ENCODE measurements around the gene SLMAP.

- no peak for TF ChIP-seq POLR2AphosphoS5 (IDR thresholded peaks at IDR 0.05; ENCODE audit: low read depth)
- TF ChIP-seq EZH2 (IDR thresholded peaks at IDR 0.05; ENCODE audit: low read depth, unreplicated experiment), result no peak
- TF ChIP-seq ZNF114 (CRISPR knock-in tag; IDR thresholded peaks at IDR 0.05), result no peak
- TF ChIP-seq CTCF (conservative IDR thresholded peaks at IDR 0.05; ENCODE audit: low read depth in 2 of 2), result no peak
- TF ChIP-seq NANOG (IDR thresholded peaks at IDR 0.05; ENCODE audit: borderline replicate concordance), result no peak
- TF ChIP-seq ZNF331 (CRISPR knock-in tag; IDR thresholded peaks at IDR 0.05; ENCODE audit: low read depth), result no peak
- no peak for TF ChIP-seq CREB1 (CRISPR knock-in tag; IDR thresholded peaks at IDR 0.05; ENCODE audit: low read depth)
- no peak for TF ChIP-seq ETS1 (IDR thresholded peaks at IDR 0.05)
- no peak for TF ChIP-seq REST (IDR thresholded peaks at IDR 0.05; ENCODE audit: unreplicated experiment)
- no peak for TF ChIP-seq JUNB (IDR thresholded peaks at IDR 0.05; ENCODE audit: unreplicated experiment)
- no peak for TF ChIP-seq EZH2phosphoT487 (IDR thresholded peaks at IDR 0.05; ENCODE audit: unreplicated experiment)
These were observed 38.8 kb downstream of the SLMAP start for GRCh38 chr3:57794951-57795350.
